OCI-LY1 (cell line): ENCODE measurements around the gene FRAS1.

Source experiments
- EZH2 ChIP-seq: fragments of 200-600 bp; sonication (generic), shearing (Covaris generic); IDR thresholded peaks from 2 replicates; pipeline ENCODE4 v1.8.0; 2017; ENCODE audit warnings: borderline replicate concordance, mixed run types, mild to moderate bottlenecking, antibody characterized with exemption, low read length, moderate library complexity, mixed read lengths
- TF ChIP-seq, protein P1 (sequence below): fragments of 200-600 bp; sonication (generic), shearing (Covaris generic); IDR thresholded peaks from 2 replicates; pipeline ENCODE4 v1.5.1; 2017; ENCODE audit warnings: mild to moderate bottlenecking, antibody characterized with exemption, low read length, moderate library complexity, mixed read lengths

DNA sequence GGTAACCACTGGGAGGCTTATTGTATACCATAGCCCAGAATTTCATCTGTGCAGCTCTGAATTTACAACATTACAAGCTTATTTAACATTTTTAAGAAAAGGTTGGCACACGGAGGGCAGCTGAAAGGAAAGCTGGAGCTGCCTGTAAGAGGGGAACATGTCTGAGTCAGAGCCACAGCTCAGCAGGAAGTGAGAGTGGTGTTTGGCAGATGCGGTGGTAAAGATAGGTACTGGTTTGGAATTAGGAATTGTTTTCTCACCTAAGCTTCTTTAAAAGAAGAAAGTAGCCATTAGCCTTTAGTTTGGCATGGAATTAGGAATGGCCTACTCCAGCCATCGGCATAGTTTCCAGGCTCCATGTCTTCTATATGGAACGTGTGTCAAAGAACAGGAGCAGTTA is 321.9 kb downstream of the FRAS1 start:
- TF ChIP-seq, protein P1, sequence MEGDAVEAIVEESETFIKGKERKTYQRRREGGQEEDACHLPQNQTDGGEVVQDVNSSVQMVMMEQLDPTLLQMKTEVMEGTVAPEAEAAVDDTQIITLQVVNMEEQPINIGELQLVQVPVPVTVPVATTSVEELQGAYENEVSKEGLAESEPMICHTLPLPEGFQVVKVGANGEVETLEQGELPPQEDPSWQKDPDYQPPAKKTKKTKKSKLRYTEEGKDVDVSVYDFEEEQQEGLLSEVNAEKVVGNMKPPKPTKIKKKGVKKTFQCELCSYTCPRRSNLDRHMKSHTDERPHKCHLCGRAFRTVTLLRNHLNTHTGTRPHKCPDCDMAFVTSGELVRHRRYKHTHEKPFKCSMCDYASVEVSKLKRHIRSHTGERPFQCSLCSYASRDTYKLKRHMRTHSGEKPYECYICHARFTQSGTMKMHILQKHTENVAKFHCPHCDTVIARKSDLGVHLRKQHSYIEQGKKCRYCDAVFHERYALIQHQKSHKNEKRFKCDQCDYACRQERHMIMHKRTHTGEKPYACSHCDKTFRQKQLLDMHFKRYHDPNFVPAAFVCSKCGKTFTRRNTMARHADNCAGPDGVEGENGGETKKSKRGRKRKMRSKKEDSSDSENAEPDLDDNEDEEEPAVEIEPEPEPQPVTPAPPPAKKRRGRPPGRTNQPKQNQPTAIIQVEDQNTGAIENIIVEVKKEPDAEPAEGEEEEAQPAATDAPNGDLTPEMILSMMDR, result no peak
- no peak for TF ChIP-seq EZH2
